Mucosa of stomach (tissue), 1 donor: ENCODE results near the gene RNASE1.
"Not testable (repeated sequence)": the region's sequence is repeated elsewhere in the genome, so short reads cannot be mapped to it uniquely, and the experiment has no call there.

Source experiments
- H3K27me3 ChIP-seq: one replicate; pipeline ENCODE4 v1.7.0; 2013; ENCODE audit warnings: mild to moderate bottlenecking, low read length; ENCODE audit not compliant: control insufficient read depth, insufficient read depth
- H3K36me3 ChIP-seq: one replicate; pipeline ENCODE4 v1.7.0; 2013; ENCODE audit warnings: low read length; ENCODE audit not compliant: control insufficient read depth, insufficient read depth
- H3K4me1 ChIP-seq: one replicate; pipeline ENCODE4 v1.7.0; 2013; ENCODE audit warnings: mild to moderate bottlenecking, low read length; ENCODE audit not compliant: control insufficient read depth, insufficient read depth
- H3K4me3 ChIP-seq: one replicate; pipeline ENCODE4 v1.7.0; 2013; ENCODE audit warnings: low read length
- H3K9ac ChIP-seq: one replicate; pipeline ENCODE4 v1.7.0; 2013; ENCODE audit warnings: mild to moderate bottlenecking, low read length, moderate library complexity
- H3K9me3 ChIP-seq: one replicate; pipeline ENCODE4 v1.7.0; 2013; ENCODE audit warnings: mild to moderate bottlenecking, low read length, moderate library complexity; ENCODE audit not compliant: control insufficient read depth
- donor health status: Pancreatic carcinoma.

Gene RNASE1

GRCh38 chr14:20826666-20827065 lies 24.0 kb upstream of the RNASE1 start:
- H3K36me3 ChIP-seq, H3K4me3 ChIP-seq, H3K27me3 ChIP-seq, H3K9me3 ChIP-seq, H3K9ac ChIP-seq, H3K4me1 ChIP-seq: not testable (repeated sequence)

- no peak overlapping the region for H3K9ac ChIP-seq
- peaks cover 8% of the 10 kb centered on the region for H3K9me3 ChIP-seq
- H3K27me3 ChIP-seq, result no peaks in the 10 kb centered on the region
- H3K4me1 ChIP-seq, result peaks cover 18% of the 10 kb centered on the region
- no peak overlapping the region for H3K4me3 ChIP-seq
- H3K36me3 ChIP-seq, result no peaks in the 10 kb centered on the region
These were observed 21.2 kb upstream of the RNASE1 start for GRCh38 chr14:20823859-20824258.

- not testable (repeated sequence) for H3K9me3 ChIP-seq, H3K36me3 ChIP-seq, H3K27me3 ChIP-seq, H3K9ac ChIP-seq, H3K4me3 ChIP-seq
- peaks cover 18% of the 10 kb centered on the region for H3K4me1 ChIP-seq
These were observed 19.0 kb upstream of the RNASE1 start for GRCh38 chr14:20821521-20822108.

GRCh38 chr14:20820063-20820904 lies 17.6 kb upstream of the RNASE1 start:
- H3K9me3 ChIP-seq, result no peaks in the 10 kb centered on the region

GRCh38 chr14:20818861-20819260 lies 16.2 kb upstream of the RNASE1 start:
- no peak overlapping the region for H3K4me3 ChIP-seq
- H3K27me3 ChIP-seq, result no peaks in the 10 kb centered on the region
- no peak overlapping the region for H3K9ac ChIP-seq
- H3K9me3 ChIP-seq, result no peaks in the 10 kb centered on the region
- no peaks in the 10 kb centered on the region for H3K36me3 ChIP-seq
- peaks cover 18% of the 10 kb centered on the region for H3K4me1 ChIP-seq

More at GRCh38 chr14:20820063-20820904, 17.6 kb upstream of the RNASE1 start:
- no peaks in the 10 kb centered on the region for H3K27me3 ChIP-seq
- H3K4me1 ChIP-seq, result peaks cover 18% of the 10 kb centered on the region
- no peak overlapping the region for H3K4me3 ChIP-seq
- no peak overlapping the region for H3K9ac ChIP-seq
- no peaks in the 10 kb centered on the region for H3K36me3 ChIP-seq

- not testable (repeated sequence) for H3K9ac ChIP-seq, H3K36me3 ChIP-seq, H3K27me3 ChIP-seq, H3K9me3 ChIP-seq, H3K4me3 ChIP-seq
- H3K4me1 ChIP-seq, result peaks cover 20% of the 10 kb centered on the region
These were observed 13.3 kb upstream of the RNASE1 start for GRCh38 chr14:20815946-20816345.

GRCh38 chr14:20811986-20812975 lies 9.6 kb upstream of the RNASE1 start:
- Histone ChIP-seq H3K9ac (no peak overlapping the region), H3K4me1 (peaks cover 29% of the 10 kb centered on the region), H3K27me3 (no peaks in the 10 kb centered on the region), H3K36me3 (no peaks in the 10 kb centered on the region), H3K9me3 (no peaks in the 10 kb centered on the region), H3K4me3 (no peak overlapping the region)

GRCh38 chr14:20809917-20810316 lies 7.3 kb upstream of the RNASE1 start:
- H3K9ac ChIP-seq, result no peak overlapping the region
- H3K4me1 ChIP-seq, result peaks cover 52% of the 10 kb centered on the region
- no peaks in the 10 kb centered on the region for H3K36me3 ChIP-seq
- no peaks in the 10 kb centered on the region for H3K27me3 ChIP-seq
- H3K9me3 ChIP-seq, result no peaks in the 10 kb centered on the region
- H3K4me3 ChIP-seq, result no peak overlapping the region

- no peaks in the 10 kb centered on the region for H3K36me3 ChIP-seq
- H3K27me3 ChIP-seq, result no peaks in the 10 kb centered on the region
- no peak overlapping the region for H3K9ac ChIP-seq
- no peaks in the 10 kb centered on the region for H3K9me3 ChIP-seq
- H3K4me1 ChIP-seq, result peaks cover 67% of the 10 kb centered on the region
- no peak overlapping the region for H3K4me3 ChIP-seq
These were observed 5.5 kb upstream of the RNASE1 start for GRCh38 chr14:20808162-20808483.

GRCh38 chr14:20807304-20808161 lies 4.9 kb upstream of the RNASE1 start:
- Histone ChIP-seq H3K27me3 (no peaks in the 10 kb centered on the region), H3K36me3 (no peaks in the 10 kb centered on the region), H3K9me3 (no peaks in the 10 kb centered on the region), H3K9ac (no peak overlapping the region), H3K4me1 (peaks cover 64% of the 10 kb centered on the region), H3K4me3 (no peak overlapping the region)

- Histone ChIP-seq H3K27me3 (no peaks in the 10 kb centered on the region), H3K9ac (no peak overlapping the region), H3K9me3 (no peaks in the 10 kb centered on the region), H3K4me1 (peaks cover 60% of the 10 kb centered on the region), H3K4me3 (no peak overlapping the region), H3K36me3 (no peaks in the 10 kb centered on the region)
These were observed 2.8 kb upstream of the RNASE1 start for GRCh38 chr14:20805485-20805884.
